22Rv1 (cell line): ENCODE measurements around the gene GYG2.

Experiments used
- CTCF ChIP-seq: fragments of 450-650 bp; IDR thresholded peaks from 2 replicates; pipeline ENCODE4 v1.5.1; 2017; ENCODE audit warnings: mild to moderate bottlenecking
- ZFX ChIP-seq: fragments of 450-650 bp; IDR thresholded peaks from 2 replicates; pipeline ENCODE4 v1.6.1; 2017; ENCODE audit warnings: antibody characterized with exemption, borderline replicate concordance

GRCh38 chrX:2883770-2884169, 55.0 kb downstream of the GYG2 start:
- TF ChIP-seq CTCF (no peak), ZFX (no peak)
